PC-3 (cell line): ENCODE measurements around the gene ZNF473.

Source experiments
- CTCF ChIP-seq: fragments of 300-600 bp; sonication (generic); conservative IDR thresholded peaks from 2 replicates; pipeline ENCODE4 v1.5.1; 2017; ENCODE audit warnings: antibody characterized with exemption, low read depth, mild to moderate bottlenecking, low read length
- EZH2phosphoT487 ChIP-seq: fragments of 300-600 bp; sonication (generic); IDR thresholded peaks from 2 replicates; pipeline ENCODE4 v1.6.1; 2018; ENCODE audit warnings: mild to moderate bottlenecking, antibody characterized with exemption, low read length, borderline replicate concordance

- TF ChIP-seq CTCF: no peak
- TF ChIP-seq EZH2phosphoT487: no peak
These were observed 28.1 kb upstream of the ZNF473 start for GRCh38 chr19:49997709-49998108.
